HG02870 (cell line): Measurements from ENCODE around the gene IRX3.

ENCODE experiments used
- ATAC-seq: cut with Tn5 transposase; IDR thresholded peaks from one replicate; pipeline ENCODE4 v1.9.1; 2021; ENCODE audit warnings: mild to moderate bottlenecking, moderate library complexity; ENCODE audit not compliant: unreplicated experiment

Gene IRX3

GRCh38 chr16:54291656-54292487 is 5.3 kb upstream of the IRX3 start:
- ATAC-seq: no peak

- no peak for ATAC-seq
Measured at GRCh38 chr16:54290833-54291655, 4.5 kb upstream of the IRX3 start.

- no peak for ATAC-seq
Measured at GRCh38 chr16:54289945-54290832, 3.6 kb upstream of the IRX3 start.

- no peak for ATAC-seq
Measured at GRCh38 chr16:54289242-54289944, 2.8 kb upstream of the IRX3 start.

GRCh38 chr16:54288835-54289241 is 2.3 kb upstream of the IRX3 start:
- no peak for ATAC-seq

GRCh38 chr16:54288030-54288834 is 1.6 kb upstream of the IRX3 start:
- no peak for ATAC-seq

GRCh38 chr16:54287131-54288029 is 793 bp upstream of the IRX3 start:
- no peak for ATAC-seq

GRCh38 chr16:54286090-54286365 is 559 bp downstream of the IRX3 start:
- no peak for ATAC-seq

- ATAC-seq: no peak
Measured at GRCh38 chr16:54285414-54286089, 1.0 kb downstream of the IRX3 start.

GRCh38 chr16:54284931-54285413 is 1.6 kb downstream of the IRX3 start:
- ATAC-seq: no peak

- no peak for ATAC-seq
Measured at GRCh38 chr16:54284319-54284930, 2.2 kb downstream of the IRX3 start.

- ATAC-seq: no peak
Measured at GRCh38 chr16:54283725-54284318, 2.8 kb downstream of the IRX3 start.

GRCh38 chr16:54282928-54283724 is 3.5 kb downstream of the IRX3 start:
- ATAC-seq: no peak

GRCh38 chr16:54282202-54282927 is 4.2 kb downstream of the IRX3 start:
- no peak for ATAC-seq

GRCh38 chr16:54281535-54282201 is 4.9 kb downstream of the IRX3 start:
- ATAC-seq: no peak
